SH-SY5Y (cell line): ENCODE results near the gene NAGK.

Source experiments
- GATA2 ChIP-seq: IDR thresholded peaks from 2 replicates; pipeline ENCODE4 v1.6.1; 2011; ENCODE audit warnings: mild to moderate bottlenecking, low read depth, low read length
- GATA3 ChIP-seq: IDR thresholded peaks from 2 replicates; pipeline ENCODE4 v1.6.1; 2011; ENCODE audit warnings: low read depth, mild to moderate bottlenecking, low read length, moderate library complexity

- no peak for TF ChIP-seq GATA3
- no peak for TF ChIP-seq GATA2
These were observed 756 bp upstream of the NAGK start for GRCh38 chr2:71067567-71068217.
